ENCODE results near the gene PHF14.

Gene PHF14

GRCh38 chr7:11155883-11156282 is 182.2 kb downstream of the PHF14 start:
- TF ChIP-seq ZFX (IDR thresholded peaks at IDR 0.05) (no peak), CTCF (conservative IDR thresholded peaks at IDR 0.05) (no peak)
- H3K27ac ChIP-seq = no peak overlapping the region

GRCh38 chr7:11161499-11161898 is 187.8 kb downstream of the PHF14 start:
- TF ChIP-seq ZFX (IDR thresholded peaks at IDR 0.05) (no peak), CTCF (conservative IDR thresholded peaks at IDR 0.05) (no peak)
- no peak overlapping the region for H3K27ac ChIP-seq

- no peak for TF ChIP-seq CTCF (conservative IDR thresholded peaks at IDR 0.05)
- no peak for TF ChIP-seq ZFX (IDR thresholded peaks at IDR 0.05)
- no peak overlapping the region for H3K27ac ChIP-seq
These were observed 189.5 kb downstream of the PHF14 start for GRCh38 chr7:11163220-11163619.

- H3K27ac ChIP-seq = no peak overlapping the region
- no peak for TF ChIP-seq CTCF (conservative IDR thresholded peaks at IDR 0.05)
- no peak for TF ChIP-seq ZFX (IDR thresholded peaks at IDR 0.05)
These were observed 192.4 kb downstream of the PHF14 start for GRCh38 chr7:11166051-11166450.

- TF ChIP-seq ZFX (IDR thresholded peaks at IDR 0.05) = no peak
- no peak for TF ChIP-seq CTCF (conservative IDR thresholded peaks at IDR 0.05)
- no peak overlapping the region for H3K27ac ChIP-seq
These were observed 195.0 kb downstream of the PHF14 start for GRCh38 chr7:11168650-11169170.

GRCh38 chr7:11170175-11170574 is 196.5 kb downstream of the PHF14 start:
- H3K27ac ChIP-seq = no peak overlapping the region
- no peak for TF ChIP-seq ZFX (IDR thresholded peaks at IDR 0.05)
- no peak for TF ChIP-seq CTCF (conservative IDR thresholded peaks at IDR 0.05)

GRCh38 chr7:11170863-11171568 is 197.3 kb downstream of the PHF14 start:
- TF ChIP-seq CTCF (conservative IDR thresholded peaks at IDR 0.05) (no peak), ZFX (IDR thresholded peaks at IDR 0.05) (no peak)
- no peak overlapping the region for H3K27ac ChIP-seq
